GM19238 (cell line): Measurements from ENCODE around the gene PAPPA2.
A peak's percentile ranks its signal among the peaks of the same experiment; 100 is the strongest.

Experiments
- DNase-seq: peaks from one replicate; pipeline ENCODE4 v3.0.0; 2011; ENCODE audit warnings: low spot score; ENCODE audit not compliant: insufficient read length

PAPPA2 gene

DNA sequence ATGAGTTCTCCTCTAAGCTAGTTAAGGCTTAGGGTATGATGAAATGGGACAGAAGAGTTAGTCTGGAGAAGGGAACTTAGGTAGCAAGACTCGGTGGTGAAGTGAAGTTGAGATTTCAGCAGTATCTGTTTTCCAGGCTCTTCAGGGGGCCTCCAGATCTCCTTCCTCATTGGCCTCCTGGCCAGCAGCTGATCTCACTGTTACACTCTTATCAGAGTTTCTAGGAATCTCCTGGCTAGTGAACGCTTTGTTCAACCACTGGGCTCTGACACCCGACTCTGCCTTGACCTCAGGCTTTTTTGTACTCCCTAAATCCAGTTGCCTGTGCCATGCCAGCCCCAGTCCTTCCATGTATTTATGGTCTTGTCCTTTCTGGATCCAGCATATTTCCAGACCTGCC lies 390.5 kb downstream of the PAPPA2 start:
- no peak for DNase-seq

DNA sequence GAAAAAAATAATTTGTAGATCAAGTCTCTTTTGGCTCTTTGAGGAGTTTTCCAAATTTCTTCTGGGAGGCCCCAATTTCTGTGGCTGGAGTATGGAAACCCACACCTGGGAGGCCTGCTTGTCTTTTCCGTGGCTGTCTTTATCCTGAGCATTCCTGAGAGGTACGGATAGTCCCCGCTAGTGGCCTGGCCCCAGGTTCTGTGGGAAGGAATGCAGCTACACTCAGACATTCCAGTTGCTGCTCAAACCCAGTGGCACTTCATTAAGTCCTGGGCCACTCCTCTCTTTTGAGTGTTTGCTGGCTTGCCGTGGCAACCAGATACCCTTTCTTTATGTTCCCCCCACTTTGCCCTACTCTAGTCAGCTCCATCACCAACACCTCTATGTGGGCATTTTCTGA lies 391.1 kb downstream of the PAPPA2 start:
- no peak for DNase-seq

- no peak for DNase-seq
Measured at GRCh38 chr1:176854758-176855745, 392.1 kb downstream of the PAPPA2 start.

- DNase-seq, result no peak
Measured at GRCh38 chr1:176857632-176858031, 394.7 kb downstream of the PAPPA2 start.

DNA sequence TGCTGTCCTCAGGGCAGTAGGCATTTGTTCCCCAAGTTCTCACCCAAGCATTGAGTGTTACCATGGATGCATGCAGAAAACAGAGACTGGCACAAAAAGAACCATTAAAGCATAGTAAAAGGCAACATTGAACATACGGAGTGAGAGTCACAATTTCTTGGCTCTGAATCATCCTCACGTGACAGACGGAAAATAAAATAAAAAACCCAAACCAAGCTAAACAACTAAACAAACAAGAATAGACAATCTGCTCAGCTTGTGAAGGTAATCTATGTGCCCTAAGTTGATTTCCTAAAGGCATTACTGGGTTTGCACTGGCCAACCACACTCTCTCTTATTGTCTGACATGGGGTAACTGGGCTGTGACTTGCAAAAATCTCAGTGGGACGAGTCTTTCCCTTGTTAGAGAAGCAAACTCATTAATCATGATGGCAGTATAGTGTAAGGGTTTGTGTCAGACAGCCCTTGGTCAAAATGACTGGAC lies 395.5 kb downstream of the PAPPA2 start:
- DNase-seq, result no peak

DNA sequence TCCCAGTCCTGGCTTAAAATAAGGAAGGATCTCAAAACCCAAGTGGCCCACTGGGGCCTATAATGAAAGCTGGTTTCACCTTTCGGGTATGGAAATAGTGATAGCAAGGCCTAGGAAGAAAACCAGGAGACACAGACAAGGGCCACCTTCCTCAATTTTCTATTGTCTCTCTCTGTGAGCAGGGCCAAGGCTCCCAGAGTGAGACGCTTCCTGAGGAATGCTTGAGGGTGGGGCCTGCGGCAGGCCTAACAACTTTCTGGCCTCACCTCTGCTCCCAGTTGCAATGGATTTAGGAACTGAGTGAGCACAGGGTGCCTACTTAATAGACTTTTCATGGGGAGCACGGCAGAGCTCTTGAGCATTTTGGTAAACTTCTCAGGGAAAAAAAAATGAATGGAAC lies 400.6 kb downstream of the PAPPA2 start:
- no peak for DNase-seq

GRCh38 chr1:176864211-176864610 lies 401.2 kb downstream of the PAPPA2 start:
- no peak for DNase-seq

DNA sequence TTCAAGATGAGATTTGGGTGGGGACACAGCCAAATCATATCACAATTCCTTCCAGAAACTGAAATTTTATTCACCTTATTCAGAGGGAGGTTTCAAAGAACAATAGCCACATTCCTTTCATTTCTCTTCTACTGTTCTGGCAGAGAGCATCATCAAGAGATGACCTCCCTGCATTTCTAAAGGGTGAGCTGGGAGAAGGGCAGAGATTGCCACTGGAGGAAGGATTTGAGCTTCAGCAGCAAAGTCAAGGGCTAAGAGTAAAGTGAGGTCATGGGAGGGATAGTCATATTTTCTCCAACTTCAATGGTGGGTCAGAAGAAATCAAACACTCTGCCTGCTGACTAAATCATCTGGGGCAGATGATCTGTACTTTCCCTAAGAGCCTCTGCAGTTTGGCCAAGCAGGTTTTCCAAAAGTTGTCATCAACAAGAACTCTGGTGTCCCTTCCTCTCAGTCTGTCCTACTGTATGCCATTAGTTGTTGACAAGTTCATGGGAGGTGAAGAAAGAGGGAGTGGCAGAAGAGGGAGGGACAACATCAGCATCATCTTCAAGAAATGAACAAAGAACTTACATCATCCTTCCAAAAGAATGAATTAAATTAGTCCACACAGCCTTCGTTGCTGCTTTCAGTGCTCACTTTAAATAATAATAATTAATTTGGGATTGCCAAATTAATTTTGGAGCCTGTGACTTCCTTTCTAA lies 403.2 kb downstream of the PAPPA2 start:
- DNase-seq, result no peak

DNA sequence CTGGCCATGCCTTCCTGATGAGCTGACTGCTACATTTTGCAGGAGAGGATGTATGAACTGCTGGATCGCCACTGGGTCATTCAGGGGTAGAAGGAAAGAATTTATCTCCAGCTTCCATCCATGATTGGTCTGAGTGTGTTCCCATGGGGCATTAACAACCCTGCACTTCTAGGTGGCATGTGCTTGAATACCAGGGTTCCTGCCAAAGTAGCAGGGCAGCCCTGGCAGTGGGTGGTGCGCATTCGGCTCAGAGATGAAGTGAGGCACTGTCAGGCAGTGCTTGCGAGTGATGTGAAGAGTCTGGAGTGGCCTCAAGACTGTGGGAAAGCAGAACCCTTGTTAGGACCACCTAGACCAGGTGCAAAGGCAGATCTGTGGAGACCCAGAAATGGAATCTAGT lies 406.6 kb downstream of the PAPPA2 start:
- no peak for DNase-seq

- DNase-seq, result no peak
Measured at GRCh38 chr1:176876966-176877515, 414.1 kb downstream of the PAPPA2 start.

DNA sequence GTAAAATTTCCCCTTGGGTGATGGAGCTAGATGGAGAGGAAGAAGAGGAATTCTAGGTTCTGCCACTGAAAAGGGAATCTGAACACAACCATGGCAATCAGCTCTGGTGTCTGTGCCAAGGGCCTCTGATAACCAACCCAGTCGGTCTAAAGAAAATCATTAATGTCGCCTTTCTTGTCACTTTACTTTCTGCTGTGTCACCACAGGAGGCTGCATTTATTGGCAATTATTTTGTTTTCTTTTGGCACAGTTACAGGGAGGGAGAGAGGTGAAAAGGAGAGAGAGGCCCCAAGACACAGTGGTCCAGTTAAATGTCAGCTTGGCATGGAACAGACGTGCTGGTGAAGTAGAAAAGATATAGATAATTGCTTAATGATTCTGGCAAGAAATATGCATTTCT lies 414.6 kb downstream of the PAPPA2 start:
- no peak for DNase-seq

DNA sequence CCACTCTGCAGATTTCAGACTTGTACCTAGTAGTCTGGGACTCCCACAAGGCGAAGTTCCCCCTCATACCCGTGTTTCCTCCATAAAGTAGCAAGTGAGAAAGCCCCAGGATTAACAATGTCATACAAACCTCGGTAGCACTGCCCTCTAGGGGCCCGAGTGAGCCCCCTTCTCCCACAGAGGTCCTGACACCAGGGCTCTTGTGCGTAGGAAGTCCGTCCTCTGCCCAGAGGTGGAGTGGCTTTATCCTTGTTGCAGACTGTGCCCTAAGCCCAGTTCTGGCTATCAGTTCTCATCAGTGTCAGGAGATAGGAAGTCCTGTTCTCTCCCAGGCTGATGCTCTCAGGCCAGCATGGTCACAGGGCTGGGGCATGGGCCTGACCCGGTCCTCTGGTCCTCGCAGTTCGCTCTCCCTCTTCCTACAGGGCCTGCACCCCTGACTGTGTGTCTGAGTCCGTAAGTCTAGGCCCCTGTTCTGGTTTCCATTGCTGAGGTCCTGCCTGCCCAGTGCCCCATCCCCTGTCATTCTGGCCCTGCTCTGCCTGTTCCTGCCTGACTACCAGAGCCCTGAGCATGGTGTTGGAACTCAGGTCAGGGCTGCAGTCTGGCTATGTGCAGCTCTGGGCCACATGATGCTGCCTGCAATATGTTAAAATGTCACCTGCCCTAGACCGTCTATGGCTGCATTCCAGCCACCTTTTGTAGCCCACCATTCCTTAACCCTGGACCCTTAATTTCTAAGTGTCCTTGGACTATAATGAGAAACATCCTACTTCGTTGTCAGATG lies 416.0 kb downstream of the PAPPA2 start:
- DNase-seq, result no peak

- no peak for DNase-seq
Measured at GRCh38 chr1:176879784-176880620, 417.0 kb downstream of the PAPPA2 start.

GRCh38 chr1:176880955-176881595 lies 418.1 kb downstream of the PAPPA2 start:
- DNase-seq, result peak; percentile 30

DNA sequence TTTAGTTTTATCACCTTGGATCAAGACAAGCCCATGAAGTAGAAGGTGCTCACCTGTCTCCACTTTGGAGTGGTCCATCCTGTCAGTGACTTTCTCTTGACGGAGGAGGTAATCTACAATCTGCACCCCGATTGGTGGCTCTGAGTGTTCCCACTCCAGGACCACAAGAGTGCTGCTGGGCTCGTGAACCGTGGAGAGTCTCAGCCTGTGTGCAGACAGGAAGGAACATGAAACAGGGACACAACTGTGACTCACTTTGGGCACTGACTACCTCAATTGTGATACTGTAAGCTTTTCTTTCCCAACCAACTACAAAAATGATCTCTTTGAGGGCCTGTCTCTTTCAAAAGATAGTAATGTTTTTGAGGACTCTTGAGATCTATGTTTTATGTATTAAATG lies 421.3 kb downstream of the PAPPA2 start:
- no peak for DNase-seq

- no peak for DNase-seq
Measured at GRCh38 chr1:176884911-176885310, 421.9 kb downstream of the PAPPA2 start.

DNA sequence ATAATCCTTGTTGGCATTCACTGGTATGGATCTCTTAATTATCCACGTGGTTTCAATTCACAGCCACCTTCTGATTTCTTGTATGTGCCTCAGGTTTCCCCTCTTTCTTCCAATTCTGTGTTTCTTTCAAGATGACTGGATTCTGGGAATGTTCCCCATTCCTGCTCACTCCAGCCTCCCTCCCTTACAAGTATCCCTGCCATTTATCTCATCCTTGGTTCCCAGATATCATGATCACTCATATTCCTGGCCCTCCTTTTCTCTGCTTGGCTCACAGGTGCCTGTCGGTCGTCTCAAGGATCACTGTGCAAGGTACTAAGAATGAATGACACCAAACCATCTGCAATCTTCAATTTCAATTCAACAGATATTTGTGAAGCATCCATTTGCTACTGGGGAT lies 422.4 kb downstream of the PAPPA2 start:
- no peak for DNase-seq

GRCh38 chr1:176885751-176886150 lies 422.8 kb downstream of the PAPPA2 start:
- no peak for DNase-seq

DNA sequence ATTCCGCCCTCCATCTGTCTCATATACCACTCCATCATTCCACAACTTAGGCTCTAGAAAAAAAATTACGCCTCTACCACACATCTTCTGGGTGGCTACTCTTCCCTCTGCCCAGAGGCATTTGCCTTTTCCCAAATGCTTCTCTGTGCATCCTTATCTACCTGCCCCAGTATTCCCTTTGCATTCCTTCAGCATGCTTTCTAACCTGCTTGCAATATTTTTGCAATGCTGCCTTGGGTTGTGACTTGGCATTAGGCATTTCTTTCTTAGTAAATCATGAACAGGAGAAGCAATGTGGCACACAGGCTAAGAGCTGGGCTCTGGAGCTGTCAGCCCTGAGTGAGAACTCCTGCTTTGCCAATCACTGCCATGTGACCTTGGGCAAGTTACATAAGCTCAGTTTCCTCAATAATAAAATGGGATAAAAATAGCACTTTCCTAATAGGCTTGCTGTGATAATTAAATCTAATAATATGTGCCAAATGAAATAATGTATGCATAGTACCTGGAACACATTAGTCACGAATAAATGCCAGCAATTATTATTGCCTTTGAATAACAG lies 425.6 kb downstream of the PAPPA2 start:
- DNase-seq, result no peak
